NCI-H2029 treated with DMSO at 0.1 percent for 48 hours (cell line): Measurements from ENCODE around the gene AHNAK.

Experiments
- DNase-seq: peaks from one replicate; lab custom pipeline; 2025; lab: John Stamatoyannopoulos, UW

The AHNAK gene

DNA sequence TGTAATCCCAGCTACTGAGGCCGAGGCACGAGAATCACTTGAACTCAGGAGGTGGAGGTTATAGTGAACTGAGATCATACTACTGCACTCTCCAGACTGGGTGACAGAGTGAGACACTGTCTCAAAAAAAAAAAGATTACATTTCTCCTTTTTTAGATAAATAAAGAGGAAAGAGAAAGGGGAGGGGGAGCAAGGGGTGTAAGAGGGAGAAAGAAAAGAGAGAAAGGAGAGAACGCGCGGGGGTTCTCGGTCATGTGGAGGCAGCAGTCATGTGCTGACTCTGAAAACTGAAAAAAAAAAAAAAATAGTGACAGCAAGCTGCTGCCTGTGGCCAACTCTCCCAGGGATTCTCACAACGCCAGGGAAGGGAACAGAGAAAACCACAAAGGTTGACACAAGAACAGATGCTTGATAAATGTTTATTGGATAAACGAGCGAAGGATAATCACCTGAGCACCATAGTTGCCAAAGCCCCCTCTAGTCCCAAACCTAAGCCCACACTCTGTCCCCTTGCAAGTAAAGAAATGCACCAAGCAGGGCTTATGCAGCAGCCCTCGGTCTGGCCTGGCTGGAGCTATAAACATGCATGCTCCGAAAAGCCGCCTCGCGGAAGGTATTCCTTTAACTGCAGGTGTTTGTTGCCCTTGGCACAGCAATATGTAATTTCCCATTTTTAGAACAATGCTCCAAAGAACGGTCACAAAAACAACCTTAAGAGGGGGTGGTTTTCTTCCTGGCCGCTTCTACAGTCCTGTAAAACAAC is 113.3 kb downstream of the AHNAK start:
- DNase-seq: no peak

- DNase-seq: no peak
Observed at GRCh38 chr11:62432695-62433094, 113.9 kb downstream of the AHNAK start.

DNA sequence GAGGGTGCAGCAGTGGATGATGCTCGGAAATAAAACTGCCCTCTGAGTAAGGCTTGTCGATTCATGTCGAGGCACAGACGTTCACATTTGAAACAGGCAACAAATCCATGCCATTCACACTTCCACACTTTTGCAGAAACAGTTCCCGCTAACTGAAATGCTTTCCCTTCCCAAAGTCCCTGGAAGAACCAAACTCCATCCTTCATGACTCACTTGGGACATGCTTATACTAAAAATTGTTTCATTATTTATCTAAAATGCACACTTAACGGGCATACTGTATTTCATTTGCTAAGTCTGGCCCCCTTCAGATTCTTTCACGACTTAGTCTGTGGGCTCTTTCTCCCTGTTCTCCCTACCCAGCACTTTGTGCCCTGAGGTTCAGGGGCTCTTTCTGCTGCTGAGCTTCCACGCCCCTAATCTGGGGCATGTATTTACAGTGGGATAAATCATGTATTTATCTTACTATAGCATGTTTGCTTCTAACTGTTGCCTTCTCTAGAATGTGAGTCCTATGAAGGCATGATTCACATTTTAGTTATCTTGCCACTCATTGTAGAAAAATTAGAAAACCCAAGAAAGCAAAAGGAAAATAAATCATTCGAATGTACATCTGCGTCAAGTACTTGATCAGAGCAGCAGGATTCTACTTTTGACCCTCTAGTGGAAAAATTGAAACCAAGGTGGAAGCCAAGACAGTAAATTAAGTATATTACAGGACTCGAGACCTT is 115.3 kb downstream of the AHNAK start:
- no peak for DNase-seq

DNA sequence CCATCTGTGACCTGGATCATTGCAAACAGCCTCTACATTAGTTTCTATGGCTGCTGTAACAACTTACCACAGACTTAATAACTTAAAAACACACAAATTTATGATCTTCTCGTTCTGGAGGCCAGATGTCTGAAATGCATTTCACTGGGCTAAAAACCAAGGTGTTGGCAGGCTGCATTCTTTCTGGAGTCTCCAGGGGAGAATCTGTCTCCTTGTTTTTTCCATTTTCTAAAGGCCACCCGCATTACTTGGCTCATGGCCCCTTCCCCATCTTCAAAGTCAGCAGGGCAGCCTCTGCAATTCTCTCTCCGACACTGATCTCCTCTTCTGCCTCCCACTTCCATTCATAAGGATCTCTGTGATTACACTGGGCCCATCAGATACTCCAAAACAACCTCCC is 116.2 kb downstream of the AHNAK start:
- DNase-seq: no peak

- DNase-seq: no peak
Observed at GRCh38 chr11:62428871-62429560, 117.6 kb downstream of the AHNAK start.

- DNase-seq: no peak
Observed at GRCh38 chr11:62427630-62428233, 118.9 kb downstream of the AHNAK start.

- DNase-seq: no peak
Observed at GRCh38 chr11:62423012-62423411, 123.6 kb downstream of the AHNAK start.

- no peak for DNase-seq
Observed at GRCh38 chr11:62421996-62422395, 124.6 kb downstream of the AHNAK start.

GRCh38 chr11:62420882-62421281 is 125.7 kb downstream of the AHNAK start:
- no peak for DNase-seq

DNA sequence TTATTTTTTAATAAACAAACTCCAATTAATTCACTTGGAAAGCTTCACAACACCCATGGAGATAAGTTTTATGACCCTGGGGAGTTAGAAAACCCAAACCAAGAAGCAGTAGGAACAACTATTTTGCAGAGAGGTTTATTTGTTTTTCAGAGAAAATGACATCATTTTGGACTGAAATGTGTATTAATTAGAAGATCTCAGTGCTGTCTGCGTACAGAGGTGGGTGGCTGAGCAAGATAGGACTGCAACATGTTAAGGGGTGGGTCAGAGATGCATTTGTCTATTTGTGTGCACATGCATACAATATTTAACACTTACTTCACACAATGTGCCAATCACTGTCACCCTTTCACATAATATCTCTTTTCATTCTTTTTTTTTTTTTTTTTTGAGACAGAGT is 126.7 kb downstream of the AHNAK start:
- DNase-seq: no peak

DNA sequence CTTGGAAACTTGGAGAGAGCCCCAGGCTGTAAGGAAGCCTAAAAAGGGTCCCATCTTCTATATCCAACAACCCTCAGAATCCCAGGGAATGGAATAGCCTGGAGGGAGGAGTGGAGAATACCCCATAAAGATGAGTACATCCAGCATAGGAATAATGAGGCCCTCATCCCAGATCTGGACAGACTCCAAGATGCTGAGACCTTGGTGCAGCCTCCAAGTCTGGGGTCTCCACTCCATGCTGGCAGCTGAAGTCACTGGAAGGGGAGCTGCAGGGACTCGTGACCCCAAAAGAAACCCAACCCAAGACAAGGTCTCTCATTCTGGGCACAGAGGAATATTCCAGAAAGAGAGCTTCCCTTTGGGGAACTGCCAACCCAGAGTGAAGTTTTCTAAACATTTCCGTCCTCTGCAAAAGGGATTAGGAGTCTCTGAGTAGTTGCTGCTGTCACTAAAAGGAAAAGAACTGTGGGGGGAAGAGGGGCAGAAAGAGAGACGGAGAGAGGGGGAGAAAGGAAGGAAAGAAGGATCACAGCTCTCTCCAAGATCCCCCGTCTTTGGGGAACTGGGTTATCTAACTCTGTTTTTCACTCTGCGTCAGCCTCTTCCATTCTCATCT is 127.2 kb downstream of the AHNAK start:
- DNase-seq: no peak

DNA sequence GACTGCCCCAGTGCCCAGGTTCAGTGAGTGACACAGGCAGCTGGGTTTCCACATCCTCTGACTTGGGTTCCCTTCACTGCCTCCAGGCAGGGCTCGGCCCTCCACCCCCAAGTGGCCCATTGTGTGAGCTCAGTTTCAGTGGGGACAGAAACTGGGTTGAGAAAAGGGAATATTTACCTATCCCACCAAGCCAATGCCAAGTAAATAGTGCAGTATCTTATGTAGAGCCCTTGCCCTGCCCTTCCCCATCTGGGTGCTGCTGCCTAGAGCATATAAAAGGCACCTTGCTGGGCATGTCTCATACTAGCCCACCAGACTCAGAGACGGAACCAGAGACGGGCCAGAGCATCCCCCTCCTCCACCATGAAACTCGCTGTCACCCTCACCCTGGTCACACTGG is 127.9 kb downstream of the AHNAK start, which contains the start of gene SCGB1A1:
Gene SCGB1A1 (plus strand): TSS at position 301 of the 400 bp plus-strand sequence. CDS start 63 bp downstream, at position 364.
- DNase-seq: no peak

DNA sequence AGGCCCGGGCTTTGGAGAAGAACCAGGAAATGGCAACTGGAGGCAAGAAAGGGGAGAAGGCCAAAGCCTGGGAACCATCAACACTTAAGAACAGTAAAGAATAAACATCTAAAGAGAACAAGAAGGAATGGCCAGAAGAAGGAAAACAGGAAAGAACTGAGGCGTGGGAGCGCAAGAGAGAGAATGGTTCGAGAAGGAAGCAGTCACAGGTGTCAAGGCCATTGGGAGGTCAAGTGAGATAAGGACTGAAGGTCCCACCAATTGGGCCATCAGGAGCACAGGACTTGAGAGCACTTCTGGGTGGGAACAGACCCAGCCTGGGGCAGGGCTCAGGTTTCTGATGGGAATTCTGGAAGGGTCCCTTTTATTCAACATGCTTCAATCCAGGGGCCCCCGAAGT is 128.5 kb downstream of the AHNAK start:
- no peak for DNase-seq

- no peak for DNase-seq
Observed at GRCh38 chr11:62416596-62416995, 130.0 kb downstream of the AHNAK start.

- no peak for DNase-seq
Observed at GRCh38 chr11:62413060-62413696, 133.4 kb downstream of the AHNAK start.

DNA sequence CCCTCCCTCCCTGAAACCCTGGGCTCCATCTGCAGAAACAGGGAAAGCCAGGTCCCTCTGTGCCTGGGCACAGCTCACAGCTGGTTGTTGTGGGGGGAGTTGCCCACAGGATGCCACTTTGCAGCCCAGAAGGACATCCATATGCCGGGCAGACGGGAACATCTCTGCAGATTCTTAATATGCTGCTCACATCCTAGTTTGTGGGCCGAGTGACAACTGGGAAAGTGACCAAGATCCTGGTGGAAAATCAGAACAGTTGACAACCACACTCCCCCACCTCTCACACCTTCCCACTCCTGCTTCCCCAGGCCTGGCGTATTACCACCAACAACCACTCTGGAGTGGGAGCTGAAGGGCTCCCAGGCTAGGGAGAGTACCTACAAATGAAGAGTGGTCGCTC is 135.1 kb downstream of the AHNAK start:
- no peak for DNase-seq

- DNase-seq: no peak
Observed at GRCh38 chr11:62410972-62411371, 135.6 kb downstream of the AHNAK start.

- DNase-seq: no peak
Observed at GRCh38 chr11:62409831-62410230, 136.8 kb downstream of the AHNAK start.

- DNase-seq: no peak
Observed at GRCh38 chr11:62406034-62406433, 140.6 kb downstream of the AHNAK start.

- no peak for DNase-seq
Observed at GRCh38 chr11:62404901-62405300, 141.7 kb downstream of the AHNAK start.

DNA sequence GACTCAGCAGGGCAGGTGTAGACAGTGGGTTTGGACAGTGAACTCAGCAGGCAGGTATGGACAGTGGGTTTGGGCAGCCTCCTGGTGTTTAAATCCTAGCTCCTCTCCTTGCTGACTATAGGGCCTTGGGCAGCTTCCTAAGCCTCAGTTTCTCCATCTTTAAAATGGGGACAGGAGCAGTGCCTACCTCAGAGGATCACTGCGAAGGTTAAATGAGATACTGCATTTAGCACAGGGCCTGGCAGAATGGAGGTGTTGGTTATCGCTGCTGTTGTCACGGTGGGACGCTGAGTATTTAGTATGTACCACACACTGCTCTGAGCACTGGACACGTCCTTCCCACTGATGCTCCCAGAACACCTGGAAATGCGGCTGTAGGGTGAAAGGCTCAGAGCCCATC is 142.2 kb downstream of the AHNAK start:
- DNase-seq: no peak
